Tibial artery (tissue), 4 donors: ENCODE results near the gene LPGAT1.

ENCODE experiments used
- DNase-seq, 2 donors: peaks; one replicate each; pipeline ENCODE4 v3.0.0-alpha.2; 2019
- H3K27ac ChIP-seq, 2 donors: fragments of 200-600 bp; sonication (generic) in 1 of 2; 1 replicate in 1 of 2; 2 replicates in 1 of 2; pipeline ENCODE4 v1.5.1; 2018 to 2019; ENCODE audit warnings: mild to moderate bottlenecking in 1 of 2
- H3K27me3 ChIP-seq, 2 donors: fragments of 200-600 bp; sonication (generic) in 1 of 2; one replicate each; pipeline versions ENCODE4 v1.5.1 to v1.6.0; 2016 to 2019
- H3K36me3 ChIP-seq, 3 donors: fragments of 200-600 bp; sonication (generic) in 2 of 3; one replicate each; pipeline ENCODE4 v1.5.1; 2016 to 2019; ENCODE audit warnings: mild to moderate bottlenecking in 2 of 3
- H3K4me1 ChIP-seq, 4 donors: fragments of 200-600 bp; sonication (generic) in 2 of 4; 1 replicate in 3 of 4; 2 replicates in 1 of 4; pipeline ENCODE4 v1.5.1; 2016 to 2019
- H3K4me3 ChIP-seq, 2 donors: fragments of 200-600 bp; sonication (generic) in 1 of 2; 1 replicate in 1 of 2; 2 replicates in 1 of 2; pipeline ENCODE4 v1.5.1; 2018 to 2019; ENCODE audit warnings: mild to moderate bottlenecking in 2 of 2
- H3K9me3 ChIP-seq, 3 donors: fragments of 200-600 bp; sonication (generic) in 1 of 3; one replicate each; pipeline ENCODE4 v1.5.1; 2016 to 2019
- intact Hi-C: fragments of 100-400 bp; cut with DNase I; formaldehyde crosslinking; loops from one replicate; pipeline ENCODE4 v1.15.0; 2023; ENCODE audit warnings: low total_unique reads
- TF ChIP-seq, protein P1 (sequence below), 2 experiments: fragments of 200-600 bp in 1 of 2; fragments of 450-650 bp in 1 of 2; IDR thresholded peaks; one replicate each; pipeline ENCODE4 v1.5.1; 2017 to 2019; ENCODE audit warnings: antibody characterized with exemption in 2 of 2, mild to moderate bottlenecking in 1 of 2, moderate library complexity in 1 of 2

The LPGAT1 gene

DNA sequence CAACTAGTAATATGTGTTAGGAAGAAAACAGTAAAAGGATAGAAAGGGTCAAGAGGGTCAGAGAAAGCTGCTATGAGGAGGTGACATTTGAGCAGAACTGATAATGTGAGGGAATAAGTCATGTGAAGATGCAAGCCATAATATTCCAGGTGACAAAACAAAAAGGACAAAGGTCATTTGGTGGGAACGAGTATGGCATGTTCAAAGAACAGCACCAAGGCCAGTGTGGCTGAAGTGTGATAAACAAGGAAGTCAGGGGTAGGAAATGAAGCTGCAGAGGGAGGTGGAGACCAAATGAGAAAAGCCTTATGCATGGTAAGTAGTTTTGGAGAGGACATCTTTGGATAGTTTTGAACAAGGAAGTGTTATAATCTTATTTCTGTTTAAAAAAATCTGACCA is 46.7 kb downstream of the LPGAT1 start:
- H3K27ac ChIP-seq: no peak overlapping the region
- H3K4me1 ChIP-seq: peaks cover 0 to 12% (median 5%) of the 10 kb centered on the region in 4 donors
- no peaks in the 10 kb centered on the region for H3K9me3 ChIP-seq
- intact Hi-C loops: no loop called here
- TF ChIP-seq, protein P1, sequence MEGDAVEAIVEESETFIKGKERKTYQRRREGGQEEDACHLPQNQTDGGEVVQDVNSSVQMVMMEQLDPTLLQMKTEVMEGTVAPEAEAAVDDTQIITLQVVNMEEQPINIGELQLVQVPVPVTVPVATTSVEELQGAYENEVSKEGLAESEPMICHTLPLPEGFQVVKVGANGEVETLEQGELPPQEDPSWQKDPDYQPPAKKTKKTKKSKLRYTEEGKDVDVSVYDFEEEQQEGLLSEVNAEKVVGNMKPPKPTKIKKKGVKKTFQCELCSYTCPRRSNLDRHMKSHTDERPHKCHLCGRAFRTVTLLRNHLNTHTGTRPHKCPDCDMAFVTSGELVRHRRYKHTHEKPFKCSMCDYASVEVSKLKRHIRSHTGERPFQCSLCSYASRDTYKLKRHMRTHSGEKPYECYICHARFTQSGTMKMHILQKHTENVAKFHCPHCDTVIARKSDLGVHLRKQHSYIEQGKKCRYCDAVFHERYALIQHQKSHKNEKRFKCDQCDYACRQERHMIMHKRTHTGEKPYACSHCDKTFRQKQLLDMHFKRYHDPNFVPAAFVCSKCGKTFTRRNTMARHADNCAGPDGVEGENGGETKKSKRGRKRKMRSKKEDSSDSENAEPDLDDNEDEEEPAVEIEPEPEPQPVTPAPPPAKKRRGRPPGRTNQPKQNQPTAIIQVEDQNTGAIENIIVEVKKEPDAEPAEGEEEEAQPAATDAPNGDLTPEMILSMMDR (IDR thresholded peaks at IDR 0.05): no peak
- DNase-seq: no peak
- H3K27me3 ChIP-seq: no peaks in the 10 kb centered on the region
- H3K36me3 ChIP-seq: peaks cover 3 to 25% (median 16%) of the 10 kb centered on the region in 3 donors
- H3K4me3 ChIP-seq: no peak overlapping the region

GRCh38 chr1:211783266-211783665 is 47.3 kb downstream of the LPGAT1 start:
- Histone ChIP-seq H3K9me3 (no peaks in the 10 kb centered on the region), H3K4me3 (no peak overlapping the region), H3K36me3 (peaks cover 7 to 25% (median 17%) of the 10 kb centered on the region in 3 donors), H3K4me1 (peaks cover 0 to 12% (median 5%) of the 10 kb centered on the region in 4 donors), H3K27me3 (no peaks in the 10 kb centered on the region), H3K27ac (no peak overlapping the region)
- TF ChIP-seq, protein P1 (IDR thresholded peaks at IDR 0.05): no peak
- intact Hi-C loops: no loop called here
- DNase-seq: no peak

DNA sequence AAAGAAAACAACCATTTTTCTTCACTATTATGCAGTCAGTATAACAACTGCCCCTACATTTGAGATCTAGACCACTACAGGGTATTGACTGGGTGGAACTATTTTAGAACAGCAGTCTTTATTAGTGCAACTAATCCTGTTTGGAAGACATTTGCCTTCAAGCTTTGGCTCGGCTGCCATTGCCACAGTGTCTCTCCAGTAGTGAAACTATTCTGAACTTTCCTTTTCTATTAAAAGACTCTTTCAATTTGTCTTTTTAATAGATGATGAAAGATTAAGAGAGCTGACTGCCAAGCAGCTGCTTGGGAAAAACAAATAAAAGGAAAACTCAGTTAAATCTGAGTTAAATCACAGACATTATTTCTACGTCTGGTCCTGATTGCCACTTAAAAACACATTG is 49.3 kb downstream of the LPGAT1 start:
- Histone ChIP-seq H3K27me3 (no peaks in the 10 kb centered on the region), H3K36me3 (peaks cover 26 to 29% (median 27%) of the 10 kb centered on the region in 3 donors), H3K4me1 (peaks cover 0 to 12% (median 5%) of the 10 kb centered on the region in 4 donors), H3K4me3 (no peak overlapping the region), H3K27ac (peak overlapping the region in 1 of 2 donors; percentile 22), H3K9me3 (no peaks in the 10 kb centered on the region)
- intact Hi-C loops: no loop called here
- TF ChIP-seq, protein P1 (IDR thresholded peaks at IDR 0.05): no peak
- DNase-seq: no peak

- TF ChIP-seq, protein P1 (IDR thresholded peaks at IDR 0.05): no peak
- Histone ChIP-seq H3K36me3 (peaks cover 22 to 46% (median 29%) of the 10 kb centered on the region in 3 donors), H3K4me1 (no peaks in the 10 kb centered on the region), H3K27ac (no peak overlapping the region), H3K27me3 (no peaks in the 10 kb centered on the region), H3K4me3 (no peak overlapping the region), H3K9me3 (no peaks in the 10 kb centered on the region)
- no peak for DNase-seq
- intact Hi-C loops: no loop called here
These were observed 55.4 kb downstream of the LPGAT1 start for GRCh38 chr1:211775170-211775569.

DNA sequence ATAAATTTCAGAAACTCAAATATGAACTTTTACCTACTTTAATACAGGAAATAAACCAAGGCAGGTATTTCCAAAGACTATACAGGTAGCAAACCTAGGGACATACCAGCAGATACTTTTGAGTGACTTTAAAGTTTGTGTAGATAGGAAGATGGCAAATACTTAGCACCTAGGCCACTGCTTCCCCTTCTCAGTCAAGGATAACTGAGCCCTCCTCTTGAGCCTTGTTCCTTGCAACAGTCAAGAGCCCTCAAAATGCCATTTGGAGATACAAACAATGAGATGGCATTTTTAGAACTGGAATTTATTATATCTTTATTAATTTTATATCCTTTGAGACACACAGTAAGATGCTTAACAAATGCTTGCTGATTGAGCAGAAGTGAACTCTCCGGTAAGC is 65.9 kb downstream of the LPGAT1 start:
- no peaks in the 10 kb centered on the region for H3K27me3 ChIP-seq
- H3K4me3 ChIP-seq: no peak overlapping the region
- H3K27ac ChIP-seq: no peak overlapping the region
- H3K36me3 ChIP-seq: peaks cover 13 to 18% (median 14%) of the 10 kb centered on the region in 3 donors
- H3K4me1 ChIP-seq: no peaks in the 10 kb centered on the region
- intact Hi-C loops: no loop called here
- TF ChIP-seq, protein P1 (IDR thresholded peaks at IDR 0.05): no peak
- H3K9me3 ChIP-seq: no peaks in the 10 kb centered on the region
- DNase-seq: no peak

- no peak overlapping the region for H3K27ac ChIP-seq
These were observed 68.4 kb downstream of the LPGAT1 start for GRCh38 chr1:211762206-211762605.

More at GRCh38 chr1:211762206-211762605, 68.4 kb downstream of the LPGAT1 start:
- TF ChIP-seq, protein P1 (IDR thresholded peaks at IDR 0.05): no peak
- H3K36me3 ChIP-seq: peaks cover 23 to 25% (median 25%) of the 10 kb centered on the region in 3 donors
- no peak for DNase-seq
- no peaks in the 10 kb centered on the region for H3K4me1 ChIP-seq
- H3K4me3 ChIP-seq: no peak overlapping the region
- H3K9me3 ChIP-seq: no peaks in the 10 kb centered on the region
- intact Hi-C loops: no loop called here
- no peaks in the 10 kb centered on the region for H3K27me3 ChIP-seq
